ENCODE data around the gene COL23A1. TPM values are rescaled to one million over a fixed set of nuclear protein-coding genes. Genes with fewer than 3 reads are reported as not detected.
"Not testable (repeated sequence)": the region's sequence is repeated elsewhere in the genome, so short reads cannot be mapped to it uniquely, and the experiment has no call there.

The COL23A1 gene
- total RNA-seq, 2 experiments from 2014 or later, result 0.10 to 0.18 TPM

DNA sequence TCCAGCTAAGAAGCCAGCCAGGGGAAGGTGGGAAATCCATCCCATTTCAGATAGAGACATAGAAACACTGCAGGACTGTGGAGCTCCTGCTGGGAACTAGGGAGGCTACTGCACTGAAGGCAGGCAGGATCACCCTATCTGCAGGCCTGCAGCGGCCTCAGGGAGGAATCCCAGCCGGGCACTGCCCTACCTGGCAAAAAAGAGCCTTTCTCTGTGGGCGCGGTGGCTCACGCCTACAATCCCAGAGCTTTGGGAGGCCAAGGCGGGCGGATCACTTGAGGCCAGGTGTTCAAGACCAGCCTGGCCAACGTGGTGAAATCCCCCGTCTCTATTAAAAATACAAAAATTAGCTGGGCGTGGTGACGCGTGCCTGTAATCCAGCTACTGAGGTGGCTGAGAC, 286.2 kb downstream of the COL23A1 start:
- DNase-seq, result no peak
- H3K4me1 Mint-ChIP-seq, result no peaks in the 10 kb centered on the region
- H3K27me3 Mint-ChIP-seq, result peaks cover 2% of the 10 kb centered on the region
- no peak overlapping the region for H3K4me3 Mint-ChIP-seq
- H3K36me3 Mint-ChIP-seq (ENCODE audit: low read depth), result no peaks in the 10 kb centered on the region
- no peaks in the 10 kb centered on the region for H3K9me3 Mint-ChIP-seq
- CTCF ChIA-PET, result no interaction called here
- no peak overlapping the region for H3K27ac Mint-ChIP-seq
- POLR2A ChIA-PET, result no interaction called here

DNA sequence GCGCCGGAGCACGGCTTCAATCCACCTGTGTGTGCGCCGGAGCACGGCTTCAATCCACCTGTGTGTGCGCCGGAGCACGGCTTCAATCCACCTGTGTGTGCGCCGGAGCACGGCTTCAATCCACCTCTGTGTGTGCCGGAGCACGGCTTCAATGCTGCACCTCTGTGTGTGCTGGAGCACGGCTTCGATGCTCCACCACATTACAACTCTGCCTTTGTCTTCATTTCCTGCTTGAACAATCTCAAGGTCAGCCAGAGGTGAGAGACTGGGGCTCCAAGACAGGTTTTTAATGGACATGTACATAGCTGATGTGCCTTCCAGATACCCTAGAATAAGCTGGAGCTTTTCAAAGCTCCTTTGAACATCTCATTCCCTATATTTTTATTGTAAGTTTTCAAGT, 287.9 kb downstream of the COL23A1 start:
- CTCF ChIA-PET; H3K27ac Mint-ChIP-seq; H3K4me1 Mint-ChIP-seq; POLR2A ChIA-PET; H3K4me3 Mint-ChIP-seq; H3K9me3 Mint-ChIP-seq; DNase-seq; H3K36me3 Mint-ChIP-seq (ENCODE audit: low read depth); H3K27me3 Mint-ChIP-seq: not testable (repeated sequence)

GRCh38 chr5:178301641-178302040, 288.6 kb downstream of the COL23A1 start:
- ChIA-PET POLR2A (no interaction called here), CTCF (no interaction called here)
- DNase-seq, result no peak
- H3K4me1 Mint-ChIP-seq, result no peaks in the 10 kb centered on the region
- H3K27me3 Mint-ChIP-seq, result peaks cover 2% of the 10 kb centered on the region
- H3K27ac Mint-ChIP-seq, result no peak overlapping the region
- no peak overlapping the region for H3K4me3 Mint-ChIP-seq
- H3K36me3 Mint-ChIP-seq (ENCODE audit: low read depth), result no peaks in the 10 kb centered on the region
- no peaks in the 10 kb centered on the region for H3K9me3 Mint-ChIP-seq

DNA sequence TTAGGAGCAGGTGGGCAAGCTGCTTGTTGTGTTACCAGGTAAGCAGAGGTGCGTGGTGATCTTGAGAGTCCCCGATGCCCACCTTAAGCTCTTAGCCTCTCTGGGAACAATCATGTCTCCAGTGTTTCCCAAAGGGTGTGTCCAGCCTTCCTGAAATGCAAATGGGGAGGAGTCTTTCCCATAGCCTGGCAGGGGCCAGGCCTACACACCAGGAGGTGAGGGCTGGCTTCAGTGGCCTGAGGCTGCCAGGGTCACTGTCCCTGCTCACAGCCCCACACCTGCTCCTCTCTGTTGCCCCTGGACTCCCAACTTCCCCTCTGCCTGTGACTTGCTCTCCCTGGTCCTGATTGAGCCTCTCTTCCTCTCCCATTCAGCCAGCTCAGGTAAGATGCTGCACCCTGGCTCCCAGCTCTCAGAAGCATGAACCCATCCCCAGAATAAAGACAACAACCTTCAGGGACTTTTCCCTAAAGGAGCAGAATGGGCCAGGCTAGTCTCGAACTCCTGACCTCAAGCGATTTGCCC, 291.8 kb downstream of the COL23A1 start:
- H3K27me3 Mint-ChIP-seq, result peaks cover 2% of the 10 kb centered on the region
- no peaks in the 10 kb centered on the region for H3K36me3 Mint-ChIP-seq (ENCODE audit: low read depth)
- H3K4me3 Mint-ChIP-seq, result no peak overlapping the region
- H3K9me3 Mint-ChIP-seq, result peaks cover 5% of the 10 kb centered on the region
- ChIA-PET POLR2A (no interaction called here), CTCF (no interaction called here)
- DNase-seq, result no peak
- H3K4me1 Mint-ChIP-seq, result no peaks in the 10 kb centered on the region
- H3K27ac Mint-ChIP-seq, result no peak overlapping the region

DNA sequence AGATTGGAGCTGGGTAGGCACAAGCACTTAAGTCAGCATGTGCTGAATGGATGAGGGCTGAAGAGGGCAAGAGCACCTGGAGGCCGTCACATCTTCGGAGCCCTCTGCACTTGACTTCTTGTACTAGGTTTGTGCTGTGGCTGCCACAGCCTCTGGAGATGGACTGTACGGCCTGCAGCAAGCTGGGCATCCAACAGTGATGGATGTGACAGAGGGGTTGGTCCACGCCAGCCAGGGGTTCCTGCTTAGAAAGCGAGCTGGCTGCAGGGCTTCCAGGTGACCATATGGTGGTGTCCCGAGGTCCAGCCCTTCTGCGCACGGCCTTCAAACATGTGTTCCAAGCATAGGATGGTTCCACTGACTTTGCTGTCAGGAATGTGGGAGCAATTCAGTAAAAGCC, 292.4 kb downstream of the COL23A1 start:
- ChIA-PET POLR2A (no interaction called here), CTCF (interaction anchor here (0.6 kb wide), 1 partner anchor 62 kb away, joined by 5 read pairs; no protein-coding TSS in a partner anchor)
- Mint-ChIP-seq H3K27me3 (peaks cover 2% of the 10 kb centered on the region), H3K27ac (no peak overlapping the region), H3K4me3 (no peak overlapping the region), H3K36me3 (ENCODE audit: low read depth) (no peaks in the 10 kb centered on the region), H3K9me3 (peaks cover 5% of the 10 kb centered on the region), H3K4me1 (no peaks in the 10 kb centered on the region)
- DNase-seq, result no peak

DNA sequence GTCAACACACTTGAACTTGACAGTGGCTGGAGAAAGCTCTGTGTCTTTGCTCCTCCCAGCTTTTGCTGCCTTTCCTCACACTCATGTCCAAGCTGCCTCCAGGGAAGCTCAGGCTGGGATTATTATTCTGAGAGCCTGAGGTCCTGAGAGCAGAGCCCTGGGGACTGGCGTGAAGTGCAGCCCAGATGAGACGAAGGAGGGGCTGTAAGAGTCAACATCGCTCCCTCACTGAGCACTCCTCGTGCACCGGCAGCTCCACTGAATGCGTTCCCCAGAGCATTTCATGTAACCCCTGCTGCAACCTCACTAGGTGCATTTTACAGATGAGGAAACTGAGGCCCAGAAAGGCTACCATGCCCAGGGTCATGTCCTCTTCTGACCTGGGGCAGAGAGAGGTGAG, 294.1 kb downstream of the COL23A1 start:
- Mint-ChIP-seq H3K27ac (no peak overlapping the region), H3K4me3 (no peak overlapping the region), H3K9me3 (peaks cover 5% of the 10 kb centered on the region), H3K4me1 (no peaks in the 10 kb centered on the region), H3K36me3 (ENCODE audit: low read depth) (no peaks in the 10 kb centered on the region), H3K27me3 (peaks cover 2% of the 10 kb centered on the region)
- POLR2A ChIA-PET, result no interaction called here
- CTCF ChIA-PET, result no interaction called here
- no peak for DNase-seq

GRCh38 chr5:178295589-178295988, 294.6 kb downstream of the COL23A1 start:
- H3K4me1 Mint-ChIP-seq, result no peaks in the 10 kb centered on the region
- no peaks in the 10 kb centered on the region for H3K27me3 Mint-ChIP-seq
- peaks cover 5% of the 10 kb centered on the region for H3K9me3 Mint-ChIP-seq
- H3K36me3 Mint-ChIP-seq (ENCODE audit: low read depth), result no peaks in the 10 kb centered on the region
- no peak overlapping the region for H3K27ac Mint-ChIP-seq
- no peak for DNase-seq
- ChIA-PET CTCF (interaction anchor here (0.7 to 0.8 kb wide), 2 partner anchors 18 to 314 kb away, joined by 3 read pairs; no protein-coding TSS in a partner anchor), POLR2A (no interaction called here)
- H3K4me3 Mint-ChIP-seq, result no peak overlapping the region

DNA sequence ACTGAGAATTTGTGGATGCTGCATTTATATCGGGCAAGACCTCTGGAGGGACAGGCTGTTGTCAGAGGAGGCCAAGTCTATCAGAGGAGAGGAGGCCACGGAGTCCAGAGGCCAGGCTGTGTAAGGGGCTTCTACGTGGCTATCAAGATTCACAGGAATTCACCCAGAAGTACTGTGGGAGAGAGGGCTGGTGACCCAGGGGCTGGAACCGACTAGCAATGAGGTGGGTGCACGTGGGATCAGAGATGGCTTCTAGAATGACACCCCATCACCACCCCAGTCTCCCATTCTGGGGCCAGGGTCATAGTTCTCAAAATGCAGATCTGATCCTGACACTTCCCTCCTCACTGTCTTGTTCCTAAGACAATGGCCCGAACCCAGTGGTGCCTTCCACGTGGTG, 296.4 kb downstream of the COL23A1 start:
- Mint-ChIP-seq H3K9me3 (peaks cover 5% of the 10 kb centered on the region), H3K4me3 (no peak overlapping the region), H3K27me3 (no peaks in the 10 kb centered on the region), H3K4me1 (no peaks in the 10 kb centered on the region), H3K36me3 (ENCODE audit: low read depth) (no peaks in the 10 kb centered on the region), H3K27ac (no peak overlapping the region)
- DNase-seq, result no peak
- ChIA-PET POLR2A (no interaction called here), CTCF (interaction anchor here (1.2 to 1.4 kb wide), 2 partner anchors 9 to 11 kb away, joined by 3 to 5 read pairs; no protein-coding TSS in a partner anchor)

GRCh38 chr5:178293400-178293799, 296.8 kb downstream of the COL23A1 start:
- Mint-ChIP-seq H3K4me1 (no peaks in the 10 kb centered on the region), H3K36me3 (ENCODE audit: low read depth) (no peaks in the 10 kb centered on the region), H3K9me3 (peaks cover 5% of the 10 kb centered on the region), H3K27ac (no peak overlapping the region), H3K27me3 (no peaks in the 10 kb centered on the region), H3K4me3 (no peak overlapping the region)
- DNase-seq, result no peak
- ChIA-PET CTCF (interaction anchor here (1.2 to 1.4 kb wide), 2 partner anchors 9 to 10 kb away, joined by 3 to 5 read pairs; no protein-coding TSS in a partner anchor), POLR2A (no interaction called here)

DNA sequence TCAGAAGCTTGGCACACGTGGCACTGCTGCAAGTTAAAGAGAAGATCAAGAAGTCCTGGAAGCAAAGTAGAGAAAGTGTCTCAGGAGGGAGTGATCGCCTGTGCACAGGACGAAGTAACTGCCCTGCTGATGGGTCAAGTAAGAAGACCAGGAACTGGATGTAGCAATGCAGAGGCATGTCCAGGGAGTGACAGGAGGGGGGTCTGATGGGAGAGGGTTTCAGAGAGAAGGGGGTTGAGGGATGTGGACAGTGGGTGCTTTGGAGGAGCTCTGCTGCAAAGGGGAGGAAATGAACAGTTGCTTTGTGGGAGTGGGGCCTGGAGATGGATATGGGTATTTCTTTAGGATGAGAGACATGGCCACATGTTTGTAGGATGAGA, 297.4 kb downstream of the COL23A1 start:
- Mint-ChIP-seq H3K27ac (no peak overlapping the region), H3K27me3 (no peaks in the 10 kb centered on the region), H3K4me3 (no peak overlapping the region), H3K9me3 (peaks cover 5% of the 10 kb centered on the region), H3K36me3 (ENCODE audit: low read depth) (no peaks in the 10 kb centered on the region), H3K4me1 (no peaks in the 10 kb centered on the region)
- ChIA-PET POLR2A (no interaction called here), CTCF (no interaction called here)
- no peak for DNase-seq

DNA sequence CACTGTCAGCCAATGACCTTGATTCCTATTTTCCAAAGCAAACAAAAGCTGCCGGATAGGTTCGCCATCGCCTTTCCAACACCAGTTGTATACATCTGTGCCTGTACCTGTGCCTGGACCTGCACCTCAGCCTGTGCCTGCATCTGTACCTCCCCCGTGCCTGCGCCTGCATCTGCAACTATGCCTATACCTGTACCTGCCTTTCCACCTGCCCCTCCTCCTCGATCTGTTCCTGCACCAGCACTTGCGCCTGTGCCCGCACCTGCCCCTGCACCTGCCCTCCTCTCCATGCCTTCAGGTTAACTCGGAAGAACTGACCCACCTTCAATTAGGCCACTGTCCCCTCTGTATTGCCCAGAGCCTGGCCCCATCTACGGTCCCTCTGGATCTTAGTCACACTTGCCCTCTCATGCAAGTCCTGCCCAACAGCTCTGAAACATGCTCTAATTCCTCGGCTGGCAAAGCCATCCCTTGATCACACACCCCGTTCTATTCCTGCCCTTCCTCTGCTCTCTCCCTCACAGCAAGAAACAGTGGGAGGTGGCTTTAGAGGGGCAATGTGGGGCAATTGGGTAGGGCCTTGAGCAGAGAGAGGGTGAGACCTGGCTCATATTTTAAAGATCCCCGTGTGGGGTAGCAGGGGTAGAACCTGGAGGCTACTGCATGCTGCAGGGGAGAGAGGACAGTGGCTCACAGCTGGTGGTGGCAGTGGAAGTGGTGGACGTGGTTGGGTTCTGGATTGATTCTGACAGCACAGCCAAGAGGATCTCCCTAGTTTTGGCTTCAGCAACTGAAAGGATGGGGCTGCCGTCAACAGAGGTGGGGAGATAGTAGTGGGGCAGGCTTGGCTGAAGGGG, 298.0 kb downstream of the COL23A1 start:
- Mint-ChIP-seq H3K4me1 (no peaks in the 10 kb centered on the region), H3K4me3 (no peak overlapping the region), H3K27me3 (no peaks in the 10 kb centered on the region), H3K36me3 (ENCODE audit: low read depth) (no peaks in the 10 kb centered on the region), H3K9me3 (peaks cover 5% of the 10 kb centered on the region), H3K27ac (no peak overlapping the region)
- ChIA-PET CTCF (no interaction called here), POLR2A (no interaction called here)
- DNase-seq, result no peak

GRCh38 chr5:178291161-178291561, 299.0 kb downstream of the COL23A1 start:
- Mint-ChIP-seq H3K9me3 (peaks cover 5% of the 10 kb centered on the region), H3K4me3 (no peak overlapping the region), H3K4me1 (no peaks in the 10 kb centered on the region), H3K27me3 (no peaks in the 10 kb centered on the region), H3K27ac (no peak overlapping the region), H3K36me3 (ENCODE audit: low read depth) (no peaks in the 10 kb centered on the region)
- ChIA-PET POLR2A (no interaction called here), CTCF (no interaction called here)
- no peak for DNase-seq

GRCh38 chr5:178290376-178290775, 299.8 kb downstream of the COL23A1 start:
- no peak overlapping the region for H3K4me3 Mint-ChIP-seq
- POLR2A ChIA-PET, result no interaction called here
- H3K27ac Mint-ChIP-seq, result no peak overlapping the region
- no peaks in the 10 kb centered on the region for H3K27me3 Mint-ChIP-seq
- H3K9me3 Mint-ChIP-seq, result no peaks in the 10 kb centered on the region
- no peaks in the 10 kb centered on the region for H3K36me3 Mint-ChIP-seq (ENCODE audit: low read depth)
- DNase-seq, result no peak
- CTCF ChIA-PET, result no interaction called here
- no peaks in the 10 kb centered on the region for H3K4me1 Mint-ChIP-seq

- DNase-seq, result no peak
- ChIA-PET POLR2A (no interaction called here), CTCF (no interaction called here)
- Mint-ChIP-seq H3K27ac (no peak overlapping the region), H3K36me3 (ENCODE audit: low read depth) (no peaks in the 10 kb centered on the region), H3K9me3 (no peaks in the 10 kb centered on the region), H3K27me3 (no peaks in the 10 kb centered on the region), H3K4me1 (no peaks in the 10 kb centered on the region), H3K4me3 (no peak overlapping the region)
Measured at GRCh38 chr5:178289438-178289837, 300.8 kb downstream of the COL23A1 start.

Measured in activated CD4-positive, alpha-beta memory T cell treated with anti-CD3 and anti-CD28 coated beads, Interleukin-2, amount 10 ng/mL, durations not matched to agents 7 days and 5 days (primary cell).